ENCODE data around the gene ACTL8.

ACTL8 gene

GRCh38 chr1:17734609-17735008, 20.5 kb upstream of the ACTL8 start:
- no peak overlapping the region for H3K4me2 ChIP-seq (ENCODE audit: low read length)
- H3K4me3 ChIP-seq (ENCODE audit: low read length) = no peak overlapping the region
- H3K27ac ChIP-seq (ENCODE audit: low read length) = no peak overlapping the region
- H3K27me3 ChIP-seq (ENCODE audit: low read depth, low read length) = no peaks in the 10 kb centered on the region
- H3K9ac ChIP-seq (ENCODE audit: low read length) = no peak overlapping the region
- TF ChIP-seq EZH2phosphoT487 (IDR thresholded peaks at IDR 0.05; ENCODE audit: low read depth) (no peak), CTCF (IDR thresholded peaks at IDR 0.05; ENCODE audit: low read depth, low read length) (no peak)
- no peaks in the 10 kb centered on the region for H4K20me1 ChIP-seq (ENCODE audit: insufficient read depth, low read length)
- no peaks in the 10 kb centered on the region for H3K9me3 ChIP-seq (ENCODE audit: insufficient read depth, low read length)
- no peaks in the 10 kb centered on the region for H3K4me1 ChIP-seq (ENCODE audit: low read length)
- H2AFZ ChIP-seq (ENCODE audit: low read depth, low read length) = no peak overlapping the region
- no peaks in the 10 kb centered on the region for H3K79me2 ChIP-seq (ENCODE audit: low read length)
- no peaks in the 10 kb centered on the region for H3K36me3 ChIP-seq (replicated peaks; ENCODE audit: low read depth, low read length)

GRCh38 chr1:17735348-17735747, 19.8 kb upstream of the ACTL8 start:
- no peaks in the 10 kb centered on the region for H3K4me1 ChIP-seq (ENCODE audit: low read length)
- H3K4me2 ChIP-seq (ENCODE audit: low read length) = no peak overlapping the region
- no peaks in the 10 kb centered on the region for H4K20me1 ChIP-seq (ENCODE audit: insufficient read depth, low read length)
- H3K27ac ChIP-seq (ENCODE audit: low read length) = no peak overlapping the region
- no peak overlapping the region for H3K9ac ChIP-seq (ENCODE audit: low read length)
- no peaks in the 10 kb centered on the region for H3K36me3 ChIP-seq (replicated peaks; ENCODE audit: low read depth, low read length)
- no peak overlapping the region for H2AFZ ChIP-seq (ENCODE audit: low read depth, low read length)
- TF ChIP-seq CTCF (IDR thresholded peaks at IDR 0.05; ENCODE audit: low read depth, low read length) = no peak
- no peak for TF ChIP-seq EZH2phosphoT487 (IDR thresholded peaks at IDR 0.05; ENCODE audit: low read depth)
- H3K79me2 ChIP-seq (ENCODE audit: low read length) = no peaks in the 10 kb centered on the region
- no peaks in the 10 kb centered on the region for H3K9me3 ChIP-seq (ENCODE audit: insufficient read depth, low read length)
- no peak overlapping the region for H3K4me3 ChIP-seq (ENCODE audit: low read length)
- no peaks in the 10 kb centered on the region for H3K27me3 ChIP-seq (ENCODE audit: low read depth, low read length)

- no peaks in the 10 kb centered on the region for H3K4me1 ChIP-seq (ENCODE audit: low read length)
- TF ChIP-seq CTCF (IDR thresholded peaks at IDR 0.05; ENCODE audit: low read depth, low read length) (no peak), EZH2phosphoT487 (IDR thresholded peaks at IDR 0.05; ENCODE audit: low read depth) (no peak)
Observed at GRCh38 chr1:17735793-17736192, 19.3 kb upstream of the ACTL8 start.

GRCh38 chr1:17736625-17737024, 18.5 kb upstream of the ACTL8 start:
- H3K27me3 ChIP-seq (ENCODE audit: low read depth, low read length) = no peaks in the 10 kb centered on the region
- no peaks in the 10 kb centered on the region for H3K36me3 ChIP-seq (replicated peaks; ENCODE audit: low read depth, low read length)
- TF ChIP-seq CTCF (IDR thresholded peaks at IDR 0.05; ENCODE audit: low read depth, low read length) (no peak), EZH2phosphoT487 (IDR thresholded peaks at IDR 0.05; ENCODE audit: low read depth) (no peak)
- no peak overlapping the region for H3K27ac ChIP-seq (ENCODE audit: low read length)
- H3K9me3 ChIP-seq (ENCODE audit: insufficient read depth, low read length) = no peaks in the 10 kb centered on the region
- no peak overlapping the region for H3K9ac ChIP-seq (ENCODE audit: low read length)
- H3K79me2 ChIP-seq (ENCODE audit: low read length) = no peaks in the 10 kb centered on the region
- H3K4me2 ChIP-seq (ENCODE audit: low read length) = no peak overlapping the region
- no peak overlapping the region for H3K4me3 ChIP-seq (ENCODE audit: low read length)
- H3K4me1 ChIP-seq (ENCODE audit: low read length) = no peaks in the 10 kb centered on the region
- no peaks in the 10 kb centered on the region for H4K20me1 ChIP-seq (ENCODE audit: insufficient read depth, low read length)
- no peak overlapping the region for H2AFZ ChIP-seq (ENCODE audit: low read depth, low read length)

More at GRCh38 chr1:17735793-17736192, 19.3 kb upstream of the ACTL8 start:
- no peaks in the 10 kb centered on the region for H3K27me3 ChIP-seq (ENCODE audit: low read depth, low read length)
- no peak overlapping the region for H3K27ac ChIP-seq (ENCODE audit: low read length)
- H2AFZ ChIP-seq (ENCODE audit: low read depth, low read length) = no peak overlapping the region
- H3K4me3 ChIP-seq (ENCODE audit: low read length) = no peak overlapping the region
- no peak overlapping the region for H3K4me2 ChIP-seq (ENCODE audit: low read length)
- H3K9ac ChIP-seq (ENCODE audit: low read length) = no peak overlapping the region
- H3K9me3 ChIP-seq (ENCODE audit: insufficient read depth, low read length) = no peaks in the 10 kb centered on the region
- H4K20me1 ChIP-seq (ENCODE audit: insufficient read depth, low read length) = no peaks in the 10 kb centered on the region
- no peaks in the 10 kb centered on the region for H3K79me2 ChIP-seq (ENCODE audit: low read length)
- no peaks in the 10 kb centered on the region for H3K36me3 ChIP-seq (replicated peaks; ENCODE audit: low read depth, low read length)
